A673 (cell line): ENCODE results near the gene KAZN. TPM values are rescaled to one million over a fixed set of nuclear protein-coding genes. Genes with fewer than 3 reads are reported as not detected.

Experiments
- BruUV-seq: library from RNA; stranded (reverse); fragments of 400-500 nt; replicated peaks from 2 replicates; lab custom pipeline; 2021; lab: Mats Ljungman, UMichigan
- CTCF ChIA-PET: fragments of 300-600 bp; sonication (Branson Sonifier 250); formaldehyde crosslinking; loops from one replicate; lab custom pipeline; 2022; ENCODE audit warnings: antibody characterized with exemption; lab: Charles Lee
- POLR2A ChIA-PET: fragments of 300-600 bp; sonication (Branson Sonifier 250); formaldehyde crosslinking; loops from one replicate; lab custom pipeline; 2022; ENCODE audit warnings: antibody characterized with exemption; ENCODE audit not compliant: low non-redundant PET; lab: Charles Lee
- DNase-seq: peaks from one replicate; pipeline ENCODE4 v3.0.0-alpha.2; 2015; ENCODE audit warnings: low spot score
- H3K27ac ChIP-seq: fragments of 200-600 bp; sonication (generic); 2 replicates; pipeline ENCODE4 v1.5.1; 2016; ENCODE audit warnings: mixed run types, low read depth, mild to moderate bottlenecking, mixed read lengths, antibody characterized with exemption, low read length; ENCODE audit not compliant: poor library complexity, severe bottlenecking
- H3K27me3 ChIP-seq: fragments of 200-600 bp; sonication (generic); replicated peaks from 2 replicates; pipeline ENCODE4 v1.6.1; 2017; ENCODE audit warnings: mixed run types, low read depth, mild to moderate bottlenecking, mixed read lengths, antibody characterized with exemption, low read length; ENCODE audit not compliant: insufficient read depth, poor library complexity
- H3K36me3 ChIP-seq: fragments of 200-600 bp; sonication (generic); 2 replicates; pipeline ENCODE4 v1.6.1; 2016; ENCODE audit warnings: mixed run types, mild to moderate bottlenecking, mixed read lengths, antibody characterized with exemption, low read length; ENCODE audit not compliant: insufficient read depth, poor library complexity, severe bottlenecking
- H3K4me1 ChIP-seq: fragments of 200-600 bp; sonication (generic); 2 replicates; pipeline ENCODE4 v1.6.1; 2017; ENCODE audit warnings: mixed run types, mild to moderate bottlenecking, mixed read lengths, antibody characterized with exemption, low read length; ENCODE audit not compliant: insufficient read depth, poor library complexity, severe bottlenecking
- H3K4me3 ChIP-seq: fragments of 200-600 bp; sonication (generic); 2 replicates; pipeline ENCODE4 v1.5.1; 2016; ENCODE audit warnings: low read depth, mixed run types, mild to moderate bottlenecking, mixed read lengths, low read length; ENCODE audit not compliant: poor library complexity, severe bottlenecking
- H3K9me3 ChIP-seq: fragments of 200-600 bp; sonication (generic); 2 replicates; pipeline ENCODE4 v1.6.1; 2016; ENCODE audit warnings: mixed run types, low read depth, mild to moderate bottlenecking, mixed read lengths, antibody characterized with exemption, low read length; ENCODE audit not compliant: poor library complexity, severe bottlenecking
- CTCF ChIP-seq: fragments of 300-800, 200-600 bp; sonication (generic); conservative IDR thresholded peaks from 2 replicates; pipeline ENCODE4 v1.5.1; 2017; ENCODE audit warnings: low read depth, mild to moderate bottlenecking, antibody characterized with exemption, low read length, moderate library complexity, mixed read lengths
- EZH2 ChIP-seq: fragments of 200-600 bp; sonication (generic); IDR thresholded peaks from 2 replicates; pipeline ENCODE4 v1.6.1; 2017; ENCODE audit warnings: borderline replicate concordance, low read depth, mild to moderate bottlenecking, mixed read lengths, antibody characterized with exemption, low read length; ENCODE audit not compliant: poor library complexity, severe bottlenecking
- intact Hi-C: fragments of 100-400 bp; cut with micrococcal nuclease; formaldehyde crosslinking; loops from one replicate; pipeline ENCODE4 v1.10.0; 2022; ENCODE audit not compliant: unreplicated experiment
- total RNA-seq: library from RNA; stranded (reverse); gene quantifications from 2 replicates; pipeline ENCODE4 v1.2.3, GENCODE V29; 2021

KAZN gene
- total RNA-seq, 1 experiment from 2014 or later, result 8.0 TPM

- Histone ChIP-seq H3K4me3 (no peak overlapping the region), H3K27ac (no peak overlapping the region), H3K9me3 (no peaks in the 10 kb centered on the region), H3K4me1 (peaks cover 13% of the 10 kb centered on the region), H3K27me3 (no peaks in the 10 kb centered on the region), H3K36me3 (no peaks in the 10 kb centered on the region)
- POLR2A ChIA-PET, result no interaction called here
- DNase-seq, result no peak
- intact Hi-C loops, result no loop called here
- TF ChIP-seq CTCF (no peak), EZH2 (no peak)
- BruUV-seq, result no TSS peak
- CTCF ChIA-PET, result no interaction called here
These were observed 560.7 kb downstream of the KAZN start for GRCh38 chr1:15159166-15159555.

- no peak overlapping the region for H3K4me3 ChIP-seq
- ChIA-PET CTCF (no interaction called here), POLR2A (no interaction called here)
- no peak overlapping the region for H3K27ac ChIP-seq
- H3K9me3 ChIP-seq, result no peaks in the 10 kb centered on the region
- H3K27me3 ChIP-seq, result no peaks in the 10 kb centered on the region
- TF ChIP-seq EZH2 (no peak), CTCF (no peak)
- peaks cover 5% of the 10 kb centered on the region for H3K4me1 ChIP-seq
- no peaks in the 10 kb centered on the region for H3K36me3 ChIP-seq
- DNase-seq, result no peak
- intact Hi-C loops, result no loop called here
- no TSS peak for BruUV-seq
These were observed 562.1 kb downstream of the KAZN start for GRCh38 chr1:15160626-15161025.

GRCh38 chr1:15167386-15167785 is 568.9 kb downstream of the KAZN start:
- no peak for DNase-seq
- Histone ChIP-seq H3K9me3 (no peaks in the 10 kb centered on the region), H3K36me3 (no peaks in the 10 kb centered on the region), H3K27ac (no peak overlapping the region), H3K27me3 (no peaks in the 10 kb centered on the region), H3K4me3 (no peak overlapping the region), H3K4me1 (no peaks in the 10 kb centered on the region)
- no TSS peak for BruUV-seq
- CTCF ChIA-PET, result no interaction called here
- intact Hi-C loops, result no loop called here
- POLR2A ChIA-PET, result no interaction called here
- no peak for TF ChIP-seq CTCF
- no peak for TF ChIP-seq EZH2
